Measurements from ENCODE around the gene DENND2C.

DNA sequence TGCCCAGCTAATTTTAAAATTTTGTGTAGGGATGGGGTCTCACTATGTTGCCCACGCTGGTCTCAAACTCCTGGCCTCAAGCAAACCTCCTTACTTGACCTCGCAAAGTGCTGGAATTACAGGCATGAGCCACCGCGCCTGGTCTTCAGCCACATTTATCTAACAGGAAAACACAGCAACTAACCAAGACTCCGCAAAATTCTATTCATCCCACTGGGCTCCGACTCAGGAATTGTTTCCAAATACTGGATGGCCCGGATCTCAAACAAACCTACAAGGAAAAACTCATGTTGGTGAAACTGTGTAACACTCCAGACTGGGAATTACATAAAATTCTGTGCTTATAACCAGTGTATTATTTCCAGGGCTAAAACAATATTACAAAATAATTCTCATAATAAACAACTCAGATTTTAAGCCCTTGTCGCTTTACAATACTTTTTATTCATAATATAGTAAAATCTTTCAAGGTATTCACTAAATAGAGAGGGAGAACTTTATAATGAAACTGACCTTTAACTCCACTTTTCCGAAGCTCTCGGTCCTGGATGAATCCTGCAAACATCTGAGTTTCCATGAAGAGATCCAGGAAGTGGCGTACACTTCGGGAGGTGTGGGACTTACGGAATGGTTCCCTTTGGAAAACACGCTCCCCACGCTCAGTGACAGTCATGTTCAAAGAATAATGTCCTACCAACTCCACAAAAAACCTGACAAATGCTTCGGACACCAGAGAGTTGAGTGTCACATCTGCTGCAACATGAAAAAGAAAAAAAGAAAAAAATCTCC, 82.5 kb downstream of the DENND2C start:
- TF ChIP-seq ZNF274 (IDR thresholded peaks at IDR 0.05; ENCODE audit: low read depth, low read length) (no peak), SUZ12 (IDR thresholded peaks at IDR 0.05; ENCODE audit: extremely low read depth, insufficient read depth, insufficient read length) (no peak)

All from NT2/D1 (cell line).